HG03378 (cell line): ENCODE measurements around the gene ABI3BP.

Experiments
- ATAC-seq: cut with Tn5 transposase; IDR thresholded peaks from one replicate; pipeline ENCODE4 v1.9.1; 2021; ENCODE audit warnings: mild to moderate bottlenecking, moderate library complexity; ENCODE audit not compliant: unreplicated experiment

The ABI3BP gene

DNA sequence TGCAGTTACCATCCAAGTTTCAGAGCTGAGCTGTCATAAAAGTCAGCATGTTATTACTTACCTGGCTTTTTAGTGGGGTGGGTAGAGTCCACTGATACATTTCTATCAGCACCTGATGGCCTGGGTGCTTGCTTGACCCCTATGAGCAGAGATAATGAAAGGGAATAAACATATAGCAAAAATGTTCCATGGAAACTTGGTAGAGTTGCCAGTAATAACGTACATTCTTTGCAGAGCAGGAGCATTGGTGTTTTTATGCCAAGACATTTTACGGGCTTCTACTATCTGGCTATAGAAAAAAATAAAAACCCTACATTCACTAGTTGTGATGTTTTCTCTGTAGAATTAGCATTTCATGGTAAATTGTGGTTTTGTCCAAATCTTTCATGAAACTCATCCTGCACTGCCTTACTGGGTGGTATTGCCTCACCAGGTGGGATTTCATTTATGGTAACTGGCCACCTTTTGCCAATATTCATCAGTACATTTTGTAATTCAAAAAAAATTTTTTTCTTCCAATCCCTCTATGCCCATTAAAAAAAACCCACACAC lies 213.1 kb downstream of the ABI3BP start:
- no peak for ATAC-seq

DNA sequence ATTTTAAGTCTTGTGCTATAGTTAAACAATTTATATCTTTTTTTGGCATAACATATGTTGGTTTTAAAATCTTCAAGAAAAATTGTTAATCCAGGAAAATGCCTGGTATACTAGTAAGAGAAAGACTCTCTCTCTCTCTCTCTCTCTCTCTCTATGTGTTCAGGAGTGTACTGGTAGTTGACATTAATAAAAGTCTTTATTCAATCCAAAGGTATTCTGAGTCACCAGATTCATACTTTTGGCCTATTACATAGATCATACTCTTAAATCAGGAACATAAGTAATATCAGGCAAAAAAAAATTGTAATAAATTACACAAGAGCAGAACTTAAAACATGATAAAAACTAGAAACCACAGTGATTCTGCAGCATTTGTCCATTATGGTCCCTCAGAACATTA lies 213.7 kb downstream of the ABI3BP start:
- ATAC-seq = no peak

DNA sequence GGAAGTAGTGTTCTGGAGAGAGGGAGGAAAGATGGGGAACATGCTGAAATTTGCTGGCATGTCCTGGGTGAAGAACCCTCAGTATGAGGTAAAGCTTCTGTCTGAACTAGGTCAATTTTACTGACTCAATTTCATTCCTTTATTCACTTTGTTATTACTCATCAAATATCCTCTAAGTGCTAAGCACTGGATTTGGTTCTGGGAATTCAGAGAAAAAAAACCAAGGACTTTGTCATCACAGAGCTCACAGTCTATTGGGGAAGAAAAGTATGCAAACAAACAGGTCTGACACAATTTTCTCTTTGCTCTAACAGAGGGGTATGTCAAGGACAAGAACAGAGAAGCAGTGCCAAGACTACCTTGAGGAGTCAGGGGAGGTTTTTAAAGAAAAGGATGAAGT lies 215.9 kb downstream of the ABI3BP start:
- ATAC-seq = no peak

DNA sequence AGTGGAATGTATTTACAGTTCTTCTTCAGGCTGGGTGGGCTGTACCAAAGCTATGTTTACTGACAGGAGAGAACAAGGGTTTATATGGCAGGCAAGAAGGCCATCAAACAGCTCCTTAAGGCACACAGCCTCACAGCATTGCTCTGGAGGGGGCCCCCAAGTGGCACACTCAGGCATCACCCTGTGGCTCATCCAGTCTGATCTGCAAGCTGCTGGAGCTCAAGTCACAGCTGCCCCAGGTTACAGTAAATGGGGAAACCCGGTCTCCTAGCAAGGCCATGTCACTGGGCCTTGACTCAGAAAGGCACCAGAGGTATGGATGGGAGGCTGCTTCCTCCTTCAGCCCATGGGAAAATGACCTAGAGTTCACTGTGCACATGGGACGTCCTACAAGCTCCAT lies 216.5 kb downstream of the ABI3BP start:
- ATAC-seq = no peak

DNA sequence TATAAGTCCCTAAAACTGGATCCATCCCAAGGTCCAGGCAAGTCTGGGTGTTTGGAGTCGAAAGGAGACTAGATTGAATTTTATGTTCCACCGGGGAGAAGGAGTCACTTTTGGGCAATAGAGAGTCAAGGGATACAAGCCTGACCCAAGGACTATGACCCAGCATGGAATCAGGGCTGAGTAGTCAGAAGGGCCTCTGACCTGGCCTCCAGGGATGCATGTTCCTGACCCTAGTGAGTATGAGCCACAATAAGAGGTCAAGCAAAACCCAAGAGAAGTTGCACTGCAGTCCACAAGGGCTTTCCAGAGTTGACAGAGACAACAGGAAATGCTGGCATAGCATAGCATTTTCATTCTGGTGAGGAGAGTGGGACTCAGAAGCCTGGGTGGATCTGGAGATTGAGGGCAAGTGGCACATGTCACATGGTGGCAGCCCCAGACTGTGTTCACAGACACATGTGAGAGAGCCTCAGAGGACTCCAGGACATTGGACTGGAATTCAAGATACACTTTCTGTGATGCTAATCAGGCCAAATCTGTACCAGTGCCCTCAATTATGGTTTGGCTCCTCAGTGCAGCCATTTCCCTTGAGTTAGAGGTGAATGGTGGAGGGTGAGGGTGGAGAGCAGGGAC lies 217.0 kb downstream of the ABI3BP start:
- no peak for ATAC-seq

DNA sequence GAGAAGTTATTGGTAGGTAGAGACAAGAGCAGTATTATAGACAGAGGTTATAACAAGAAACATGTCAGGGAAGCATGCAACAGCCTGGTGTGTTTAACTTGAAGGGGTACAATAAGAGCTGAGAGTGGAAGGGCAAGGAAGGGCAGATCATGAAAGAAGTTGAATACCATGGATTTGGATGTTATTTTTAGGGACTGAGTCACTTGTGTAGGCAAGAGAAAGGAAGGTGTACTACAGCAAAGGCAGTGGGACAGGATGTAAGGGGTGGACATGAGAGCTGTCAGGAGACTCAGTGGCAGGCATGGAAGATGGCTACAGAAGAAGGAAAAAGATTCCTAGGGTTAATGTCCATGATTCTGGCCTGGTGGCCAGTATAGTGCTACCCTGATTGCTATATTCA lies 217.6 kb downstream of the ABI3BP start:
- ATAC-seq = no peak

DNA sequence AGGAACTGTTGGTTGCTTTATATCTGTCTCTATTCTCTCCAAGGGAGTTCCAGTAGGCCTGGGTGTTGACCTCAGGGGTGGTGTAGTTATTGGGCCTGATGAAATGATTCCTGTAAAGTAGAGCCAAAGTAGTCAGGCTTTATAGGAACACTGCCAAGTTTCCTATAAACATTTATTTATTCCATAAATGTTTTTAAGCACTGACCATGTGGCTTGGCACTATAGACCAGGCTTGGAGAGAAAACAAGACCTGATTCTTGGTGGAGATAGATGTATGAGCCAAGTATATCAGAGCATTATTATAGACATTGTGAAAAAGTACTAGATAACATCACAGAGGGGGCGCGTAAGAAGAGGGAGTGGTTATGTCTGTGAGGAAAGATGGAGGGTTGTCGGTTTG lies 218.0 kb downstream of the ABI3BP start:
- ATAC-seq = no peak

DNA sequence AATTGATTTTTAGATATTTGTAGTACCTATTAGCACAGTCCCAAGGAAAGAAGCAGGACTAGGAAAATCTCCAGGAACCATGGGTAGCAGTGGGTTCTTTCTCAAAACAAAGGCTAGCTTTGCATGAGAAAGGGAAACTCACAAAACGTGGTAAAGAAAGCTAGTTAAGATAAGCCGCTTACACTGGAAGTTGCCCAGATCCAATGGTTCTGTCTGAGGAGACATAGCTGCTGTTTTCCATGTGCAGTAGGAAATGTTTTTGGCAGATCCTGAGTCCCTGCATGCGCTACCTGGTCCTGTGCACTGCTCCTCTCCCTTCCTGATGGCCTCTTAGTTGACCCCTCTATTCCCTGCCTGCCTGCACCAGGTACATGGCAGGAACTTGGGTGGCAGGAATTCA lies 223.5 kb downstream of the ABI3BP start:
- no peak for ATAC-seq

DNA sequence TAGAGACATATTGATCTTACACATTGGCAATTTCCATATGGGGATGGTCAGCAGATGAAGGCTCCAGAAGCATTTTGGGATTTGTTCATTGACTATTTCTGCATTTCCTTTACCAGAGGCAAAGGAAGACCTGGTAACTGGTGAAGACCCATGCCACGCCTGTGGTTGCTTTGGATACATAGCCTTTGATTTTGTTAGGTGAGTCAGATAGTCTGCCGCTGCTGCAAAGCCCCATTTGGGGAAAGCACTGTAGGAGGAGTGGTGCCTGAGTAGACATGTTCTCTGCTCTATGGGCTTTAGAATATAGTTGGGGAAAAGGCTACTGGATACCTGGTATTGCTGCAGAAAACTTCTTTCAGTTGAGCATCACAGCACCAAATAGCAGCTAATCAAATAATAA lies 227.2 kb downstream of the ABI3BP start:
- ATAC-seq = no peak

DNA sequence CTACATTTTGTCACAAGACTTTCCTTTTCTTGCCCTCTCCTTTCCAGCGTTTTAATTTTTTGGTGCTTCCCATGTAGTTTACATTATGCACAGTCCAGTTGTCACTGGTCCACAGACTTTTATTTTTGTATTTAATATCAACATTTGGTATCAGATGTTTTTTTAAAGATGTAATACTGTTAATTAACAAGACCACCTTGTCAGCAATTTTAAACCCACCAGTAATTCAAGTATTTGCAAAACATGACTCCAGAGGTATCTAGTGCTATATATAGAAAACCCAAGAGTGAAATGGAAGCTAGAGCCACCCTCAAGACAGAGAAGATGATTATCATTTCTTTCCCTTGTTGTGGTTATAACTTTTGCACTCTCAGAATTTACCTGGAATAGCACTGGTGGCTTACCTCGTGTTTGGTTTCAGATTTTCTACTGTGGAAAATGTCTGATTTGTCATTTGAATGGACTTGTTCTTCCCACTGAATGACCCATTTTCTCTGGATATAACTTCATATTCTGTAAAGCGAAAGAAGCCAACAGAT lies 227.7 kb downstream of the ABI3BP start:
- no peak for ATAC-seq

DNA sequence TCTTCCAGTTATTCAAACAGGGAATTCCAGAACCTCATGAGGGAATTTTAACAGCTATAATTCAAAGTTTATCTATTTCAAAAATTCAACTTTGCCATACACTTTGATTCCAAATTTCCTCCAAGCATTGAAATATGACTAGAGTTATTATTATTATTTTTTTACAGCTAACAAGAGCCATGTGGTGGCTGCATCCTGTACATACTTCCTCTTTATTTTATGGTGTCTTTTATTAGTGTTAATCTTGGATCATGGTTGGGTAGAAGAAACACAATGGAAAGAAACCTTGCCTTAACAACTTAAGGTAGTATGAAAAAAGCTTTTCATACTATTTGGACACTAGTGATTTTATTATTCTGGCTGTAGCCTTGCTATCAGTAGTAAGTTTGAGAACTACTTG lies 231.3 kb downstream of the ABI3BP start:
- ATAC-seq = no peak

DNA sequence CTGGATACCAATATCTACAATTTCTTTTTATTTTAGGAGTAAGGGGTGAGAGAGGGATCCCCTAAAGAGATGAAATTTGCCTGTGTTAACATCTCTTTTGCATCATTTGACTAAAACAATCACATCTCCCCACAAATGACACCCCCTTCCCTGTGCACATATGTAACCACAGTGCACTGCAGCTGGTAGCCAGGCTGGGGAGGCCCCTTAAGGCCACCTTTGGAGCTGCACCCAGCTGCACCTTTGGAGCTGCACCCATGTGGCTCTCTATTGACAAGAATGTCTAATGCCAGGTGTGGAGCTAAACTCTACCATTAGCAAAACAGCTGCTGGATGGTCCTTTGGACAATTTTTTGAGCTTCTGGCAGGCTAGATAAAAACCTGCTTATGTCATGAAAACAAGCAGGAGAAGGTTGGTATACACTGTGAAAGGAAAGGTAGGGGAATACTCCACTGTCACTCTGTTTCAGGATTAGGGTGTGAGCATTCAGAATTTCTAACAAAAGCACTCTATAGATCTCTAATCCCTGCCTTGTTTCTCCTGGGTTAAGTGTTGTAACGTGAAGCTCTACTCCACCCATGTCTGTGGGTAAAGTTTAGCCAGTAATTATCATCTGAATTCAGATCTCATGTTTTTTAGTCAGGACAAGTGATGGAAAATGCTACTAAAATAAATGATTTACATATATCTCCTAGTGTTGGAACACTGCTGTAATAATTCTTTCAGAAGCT lies 231.8 kb downstream of the ABI3BP start:
- ATAC-seq = peak; percentile 66

DNA sequence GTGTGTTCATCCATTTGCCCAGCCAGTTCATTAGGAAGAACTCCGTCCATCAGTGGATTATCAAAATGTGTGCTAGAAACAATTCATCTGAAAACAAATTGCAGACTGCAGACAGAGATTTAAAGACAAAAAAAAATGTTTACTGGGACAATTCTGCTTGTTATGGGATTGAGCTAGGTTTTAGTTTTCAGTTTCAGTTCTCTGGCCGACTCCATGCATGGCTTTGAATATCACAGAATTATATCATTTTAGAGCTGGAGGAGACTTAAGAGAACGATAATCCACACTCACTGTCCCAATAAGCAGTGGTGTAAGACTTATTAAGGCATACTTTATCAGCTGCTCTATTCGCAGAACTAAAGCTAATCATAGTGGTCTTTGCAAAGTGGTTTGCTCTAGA lies 232.8 kb downstream of the ABI3BP start:
- no peak for ATAC-seq

DNA sequence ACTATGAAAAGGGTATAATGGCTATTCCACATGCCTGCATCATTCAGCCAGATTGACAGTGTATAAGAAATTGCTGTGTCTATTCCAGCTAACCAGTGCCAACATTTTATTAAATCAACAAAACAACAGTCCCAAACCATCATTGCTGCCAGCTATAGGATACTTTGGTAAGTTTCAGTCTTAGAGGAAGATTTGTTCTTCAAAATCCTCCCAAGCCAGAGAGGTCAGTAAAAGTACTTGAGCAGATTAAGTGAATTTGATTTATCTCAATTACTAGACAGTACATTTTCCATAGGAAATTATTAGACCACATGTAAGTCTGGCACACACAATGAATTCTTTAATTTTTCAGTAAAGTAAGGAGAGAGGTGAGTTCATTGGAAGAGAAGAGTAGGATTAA lies 233.3 kb downstream of the ABI3BP start:
- ATAC-seq = no peak

DNA sequence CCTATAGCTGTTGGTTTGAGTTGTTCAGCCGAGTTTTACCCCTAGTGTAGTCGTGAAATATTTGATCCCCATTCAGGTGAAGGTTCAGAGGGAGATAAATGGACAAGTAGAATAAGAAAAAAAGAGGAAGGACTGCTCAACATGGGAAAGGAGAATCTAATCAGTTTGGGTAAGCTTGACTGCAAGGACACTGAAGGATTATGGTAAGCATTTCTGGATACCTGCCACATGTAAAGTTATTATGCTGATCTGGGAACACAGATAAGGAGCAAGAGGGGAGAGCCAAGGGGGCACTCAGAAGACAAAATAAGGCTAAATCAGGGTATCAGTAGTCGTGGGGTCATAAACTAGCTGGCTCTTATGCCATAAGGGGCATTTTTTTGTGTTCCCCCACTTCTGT lies 234.1 kb downstream of the ABI3BP start:
- ATAC-seq = no peak

DNA sequence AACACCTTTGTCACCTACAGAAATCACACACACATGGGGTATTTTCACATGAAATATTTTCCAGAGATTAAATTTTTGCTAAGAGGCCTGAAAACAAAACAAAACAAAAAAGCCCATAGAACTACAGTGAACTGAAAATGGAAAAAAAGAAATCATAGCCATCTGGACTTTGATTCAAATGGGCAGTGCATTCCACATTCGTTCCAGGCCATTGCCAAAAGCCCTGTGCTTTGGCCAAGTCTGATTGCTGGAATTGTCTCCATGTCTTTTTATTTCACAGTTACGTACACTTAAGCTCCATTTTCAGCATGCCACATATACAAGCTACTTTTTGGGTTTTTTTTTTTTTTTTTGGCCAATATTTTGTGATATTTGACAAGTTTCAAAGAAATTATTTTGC lies 236.8 kb downstream of the ABI3BP start:
- no peak for ATAC-seq

DNA sequence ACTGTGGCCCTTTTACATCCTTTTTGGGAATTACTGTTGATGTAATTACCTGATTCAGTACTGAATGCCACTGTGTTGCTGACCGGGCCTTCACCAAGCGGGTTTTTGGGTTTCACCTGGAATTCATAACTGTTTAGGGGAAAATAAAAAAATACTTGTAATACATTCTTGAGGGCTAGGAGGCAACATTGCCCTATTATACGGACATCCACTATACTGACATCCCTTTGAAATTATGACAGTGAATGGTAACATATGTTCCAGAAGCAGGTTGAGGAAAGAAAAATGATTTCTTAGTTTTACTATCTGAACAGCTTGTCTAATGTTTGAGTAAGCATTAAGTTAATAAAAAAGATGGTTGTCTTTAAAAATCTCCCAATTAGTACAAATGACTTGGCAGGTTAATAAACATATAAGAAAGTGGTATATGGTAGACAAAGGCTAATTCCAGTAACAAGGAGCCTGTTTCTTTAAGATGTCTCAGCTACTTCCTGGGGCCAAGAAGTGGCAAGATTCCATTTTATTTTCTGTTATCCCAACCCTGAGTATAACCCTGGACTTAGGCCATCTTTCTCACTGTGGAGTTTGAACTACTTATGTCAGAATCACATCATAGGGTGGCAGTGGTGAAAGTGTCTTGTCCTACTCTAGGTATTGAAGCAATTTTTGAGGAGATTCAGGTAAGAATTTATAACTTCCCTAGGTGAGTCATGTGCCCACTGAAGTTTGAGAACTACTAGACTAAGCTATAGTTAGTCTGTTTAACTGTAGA lies 238.5 kb downstream of the ABI3BP start:
- no peak for ATAC-seq

DNA sequence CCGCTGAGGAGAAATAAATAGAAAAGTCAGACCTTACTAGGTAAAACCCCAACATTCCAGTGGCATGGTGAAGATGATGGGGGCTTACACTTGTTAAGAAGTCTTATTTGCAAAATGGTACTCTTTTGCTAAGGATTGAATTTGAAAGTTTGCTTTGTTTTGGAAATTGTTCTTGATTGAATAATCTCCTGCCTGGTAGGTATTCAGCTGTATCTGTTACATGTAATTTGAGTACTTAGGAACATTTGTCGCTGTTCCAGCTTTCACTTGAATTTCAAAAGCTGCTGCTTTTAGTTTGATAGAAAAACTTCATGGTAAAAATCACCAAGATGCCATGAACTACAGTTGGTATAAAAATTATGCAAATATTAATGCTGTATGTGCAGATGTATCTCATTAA lies 239.4 kb downstream of the ABI3BP start:
- no peak for ATAC-seq

DNA sequence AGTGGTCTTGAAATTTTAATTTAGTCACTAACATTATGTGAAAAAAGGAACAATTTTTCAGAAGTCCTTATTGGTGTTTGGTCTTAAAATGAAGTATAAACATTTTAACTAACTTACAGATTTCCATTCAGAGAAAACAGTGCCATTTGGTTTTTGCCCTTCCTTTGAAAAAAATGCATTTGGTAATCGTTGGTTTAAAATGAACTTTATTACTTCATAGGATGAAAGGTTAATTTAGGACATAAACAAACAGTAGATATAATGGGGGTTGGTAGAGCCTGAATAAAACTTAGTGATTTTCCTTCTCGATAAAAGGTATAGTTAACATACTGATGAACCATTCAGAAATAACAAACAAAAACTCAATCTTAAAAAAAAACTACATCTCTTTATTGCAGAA lies 244.3 kb downstream of the ABI3BP start:
- ATAC-seq = no peak

DNA sequence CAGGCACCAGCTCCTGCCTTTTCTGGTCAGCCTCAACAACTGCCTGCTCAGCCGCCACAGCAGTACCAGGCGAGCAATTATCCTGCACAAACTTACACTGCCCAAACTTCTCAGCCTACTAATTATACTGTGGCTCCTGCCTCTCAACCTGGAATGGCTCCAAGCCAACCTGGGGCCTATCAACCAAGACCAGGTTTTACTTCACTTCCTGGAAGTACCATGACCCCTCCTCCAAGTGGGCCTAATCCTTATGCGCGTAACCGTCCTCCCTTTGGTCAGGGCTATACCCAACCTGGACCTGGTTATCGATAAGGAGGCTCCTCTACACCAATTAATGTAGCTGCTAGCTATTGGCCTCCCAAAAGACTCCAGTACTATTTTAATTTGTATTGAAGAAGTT lies 245.0 kb downstream of the ABI3BP start:
- ATAC-seq = no peak

DNA sequence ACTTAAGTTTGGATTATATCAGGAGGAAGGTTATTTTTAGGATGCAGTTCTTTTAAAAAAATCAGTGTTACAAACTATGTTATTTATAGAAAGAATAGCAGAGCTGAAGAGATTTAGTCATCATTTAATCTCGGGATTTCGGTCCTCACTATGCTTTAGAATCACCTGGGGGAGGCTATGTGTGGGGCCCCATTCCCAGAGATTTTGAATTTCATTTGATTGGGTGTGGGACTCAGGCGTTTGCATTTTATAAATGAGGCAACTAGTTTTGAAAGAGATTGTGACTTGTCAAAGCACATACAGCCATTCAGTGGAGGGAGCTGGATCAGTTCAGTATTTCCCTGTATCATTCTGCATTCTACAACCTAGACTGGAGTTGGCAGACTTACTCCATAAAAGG lies 247.1 kb downstream of the ABI3BP start:
- ATAC-seq = no peak

DNA sequence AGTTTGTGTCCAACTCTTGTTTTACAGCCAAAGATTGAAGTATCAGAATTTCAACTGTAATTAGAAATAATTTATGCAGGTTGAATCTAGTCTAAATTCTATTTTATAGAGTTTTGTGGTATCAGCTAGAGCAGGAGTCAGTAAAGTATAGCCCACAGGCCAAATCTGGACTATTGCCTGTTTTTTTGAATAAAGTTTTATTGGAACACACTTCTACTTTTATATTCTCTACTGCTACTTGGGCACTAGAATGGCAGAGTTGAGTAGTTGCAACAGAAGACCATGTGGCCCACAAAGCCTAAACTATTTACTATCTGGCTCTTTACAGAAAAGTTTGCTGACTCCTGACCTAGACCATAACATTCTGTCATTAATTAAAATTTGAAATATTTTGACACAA lies 247.6 kb downstream of the ABI3BP start:
- ATAC-seq = no peak
